Superior temporal gyrus (tissue), 1 donor: Measurements from ENCODE around the gene BEAN1.
"Not testable (repeated sequence)": the region's sequence is repeated elsewhere in the genome, so short reads cannot be mapped to it uniquely, and the experiment has no call there.

Source experiments
- DNase-seq: peaks from one replicate; pipeline ENCODE4 v3.0.0-alpha.2; 2016; ENCODE audit errors: extremely low spot score

BEAN1 gene

DNA sequence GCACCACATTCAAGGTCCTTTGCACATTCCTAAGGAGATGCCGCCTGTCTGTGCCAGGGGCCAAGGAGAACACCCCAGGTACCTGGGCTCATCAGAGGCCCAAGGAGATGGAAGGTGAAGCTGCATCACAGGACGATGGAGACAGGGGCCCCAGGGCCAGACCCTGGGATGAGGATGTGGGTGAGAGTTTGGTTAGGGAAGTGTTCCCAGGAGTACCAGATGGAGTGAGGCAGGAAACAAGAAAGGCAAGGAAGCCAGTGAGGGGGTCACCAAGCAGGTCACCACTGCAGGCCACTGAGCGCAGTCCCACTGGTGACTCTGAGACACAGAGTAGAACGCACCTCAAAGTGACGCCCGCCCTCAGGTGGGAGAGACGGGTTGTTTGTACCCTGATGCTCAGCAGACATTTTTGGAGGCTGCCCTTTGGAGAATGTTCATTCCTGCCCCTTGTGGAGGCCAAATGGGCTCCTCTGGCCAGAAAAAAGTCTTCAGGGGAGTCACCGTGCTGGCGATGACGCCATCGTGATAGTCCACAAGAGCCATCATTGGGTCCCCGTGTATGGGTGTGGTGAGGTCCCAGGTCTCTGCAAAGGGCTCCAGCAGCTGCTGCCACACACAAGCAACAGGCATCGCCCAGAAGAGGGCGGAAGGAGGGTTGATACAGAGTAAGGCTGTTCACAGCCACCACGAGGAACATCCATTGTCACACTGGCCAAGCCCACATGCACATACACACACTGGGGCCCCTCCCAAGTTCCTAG is 57.5 kb downstream of the BEAN1 start:
- DNase-seq = no peak

DNA sequence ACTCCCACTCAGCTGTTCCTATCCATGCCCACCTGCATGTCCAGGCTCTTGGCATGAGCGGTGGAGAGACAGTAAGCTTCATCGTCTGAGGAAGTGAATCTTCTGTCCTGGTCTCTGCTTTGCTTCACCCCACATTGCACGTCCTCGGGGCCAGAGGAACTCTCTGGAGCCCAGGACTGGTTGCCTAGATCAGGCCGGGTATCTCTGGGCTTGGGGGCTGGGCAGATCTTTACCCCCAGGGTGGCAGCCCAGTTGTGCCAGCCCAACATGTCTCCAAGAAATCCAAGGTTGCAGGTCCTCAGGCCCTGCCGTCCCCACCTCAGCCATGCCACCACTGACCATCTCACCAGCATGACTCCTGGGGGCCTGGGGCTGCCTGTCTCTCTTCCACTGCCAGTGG is 58.3 kb downstream of the BEAN1 start:
- DNase-seq = no peak

DNA sequence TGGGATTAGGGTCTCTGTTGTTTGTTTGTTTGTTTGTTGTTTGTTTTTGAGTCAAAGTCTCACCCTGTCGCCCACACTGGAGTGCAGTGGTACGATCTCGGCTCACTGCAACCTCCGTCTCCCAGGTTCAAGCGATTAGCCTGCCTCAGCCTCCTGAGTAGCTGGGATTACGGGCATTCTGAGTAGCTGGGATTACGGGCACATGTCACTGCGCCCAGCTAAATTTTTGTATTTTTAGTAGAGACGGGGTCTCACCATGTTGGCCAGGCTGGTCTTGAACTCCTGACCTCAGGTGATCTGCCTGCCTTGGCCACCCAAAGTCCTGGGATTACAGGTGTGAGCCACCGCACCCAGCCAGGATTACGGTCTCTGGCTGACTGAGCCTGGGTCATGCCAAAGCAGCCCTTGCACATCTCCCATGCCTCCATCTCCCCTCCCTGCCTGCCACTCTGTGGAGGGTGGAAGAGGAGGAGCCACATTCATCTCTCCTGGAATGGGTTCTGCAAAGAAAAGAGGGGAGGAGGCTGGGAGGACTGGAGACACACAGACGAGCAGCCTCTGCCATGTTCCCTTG is 59.2 kb downstream of the BEAN1 start:
- no peak for DNase-seq

DNA sequence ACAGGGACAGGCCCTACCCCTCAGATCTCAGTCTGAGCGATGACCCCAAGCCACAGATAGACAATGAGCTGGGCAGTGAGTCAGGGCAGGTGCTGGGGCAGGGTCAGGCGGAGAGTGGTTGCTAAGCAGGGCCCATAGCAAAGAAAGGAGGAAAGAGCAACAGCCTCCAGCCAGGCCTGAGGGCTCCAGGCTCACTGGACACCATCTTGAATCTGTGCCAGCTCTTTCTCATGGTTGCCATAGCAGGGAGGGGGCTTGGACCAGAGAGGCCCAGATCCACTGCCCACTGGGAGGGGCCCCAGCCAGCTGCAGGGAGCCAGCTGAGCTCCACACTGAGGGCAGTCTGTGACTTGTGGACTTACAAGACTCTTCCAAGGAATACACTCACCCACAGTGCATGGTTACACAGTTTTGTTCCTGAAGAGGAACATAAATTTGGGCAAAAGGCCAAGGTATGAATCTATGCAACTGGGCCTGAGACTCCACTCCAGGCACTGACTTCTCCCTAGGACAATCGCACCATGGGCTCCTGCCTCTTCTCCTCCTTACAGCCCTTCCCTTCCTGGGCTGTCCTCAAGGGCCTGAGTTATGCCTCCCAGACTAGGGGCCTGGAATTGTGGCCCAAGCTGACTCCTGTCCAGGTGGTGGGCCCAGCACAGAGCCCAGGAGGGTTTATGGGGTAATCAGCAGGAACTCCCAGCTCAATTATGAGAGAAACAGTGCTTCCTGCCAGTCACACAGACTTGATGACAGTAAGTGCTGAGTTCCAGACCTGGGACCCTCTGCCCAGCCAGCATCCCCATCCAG is 59.9 kb downstream of the BEAN1 start:
- no peak for DNase-seq

- no peak for DNase-seq
Measured at GRCh38 chr16:66487580-66488275, 60.6 kb downstream of the BEAN1 start.

DNA sequence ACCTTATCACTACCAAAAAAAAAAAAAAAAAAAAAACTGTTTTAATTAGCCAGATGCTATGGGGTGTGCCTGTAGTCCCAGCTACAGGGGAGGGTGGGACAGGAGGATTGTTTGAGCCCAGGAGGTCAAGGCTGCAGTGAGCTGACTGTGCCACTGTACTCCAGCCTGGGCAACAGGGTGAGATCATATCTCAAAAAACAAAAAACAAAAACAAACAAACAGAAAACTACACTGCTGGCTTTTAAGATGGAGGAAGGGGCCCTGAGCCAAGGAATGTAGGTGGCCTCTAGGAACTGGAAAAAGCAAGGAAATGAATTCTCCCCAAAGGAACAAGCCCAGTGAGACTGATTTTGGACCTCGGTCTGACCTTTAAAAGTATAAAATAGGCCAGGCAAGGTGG is 61.4 kb downstream of the BEAN1 start:
- no peak for DNase-seq

- no peak for DNase-seq
Measured at GRCh38 chr16:66489385-66489784, 62.3 kb downstream of the BEAN1 start.

DNA sequence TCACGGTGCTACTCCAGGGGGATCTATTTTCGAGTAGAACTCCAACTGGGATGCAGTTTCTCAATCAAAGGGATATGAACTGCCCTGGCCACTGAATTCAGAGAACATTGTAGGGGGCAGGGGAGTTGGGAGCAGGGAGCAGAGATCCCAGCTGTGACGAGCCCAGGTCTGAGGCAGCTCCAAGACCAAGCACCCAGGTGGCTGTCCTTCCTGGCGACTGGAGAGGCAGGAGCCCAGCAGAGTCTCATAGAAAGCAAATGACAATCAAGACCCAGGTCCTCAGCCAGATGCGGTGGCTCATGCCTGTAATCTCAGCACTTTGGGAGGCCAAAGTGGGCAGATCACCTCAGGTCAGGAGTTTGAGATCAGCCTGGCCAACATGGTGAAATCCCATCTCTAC is 62.7 kb downstream of the BEAN1 start:
- no peak for DNase-seq

DNA sequence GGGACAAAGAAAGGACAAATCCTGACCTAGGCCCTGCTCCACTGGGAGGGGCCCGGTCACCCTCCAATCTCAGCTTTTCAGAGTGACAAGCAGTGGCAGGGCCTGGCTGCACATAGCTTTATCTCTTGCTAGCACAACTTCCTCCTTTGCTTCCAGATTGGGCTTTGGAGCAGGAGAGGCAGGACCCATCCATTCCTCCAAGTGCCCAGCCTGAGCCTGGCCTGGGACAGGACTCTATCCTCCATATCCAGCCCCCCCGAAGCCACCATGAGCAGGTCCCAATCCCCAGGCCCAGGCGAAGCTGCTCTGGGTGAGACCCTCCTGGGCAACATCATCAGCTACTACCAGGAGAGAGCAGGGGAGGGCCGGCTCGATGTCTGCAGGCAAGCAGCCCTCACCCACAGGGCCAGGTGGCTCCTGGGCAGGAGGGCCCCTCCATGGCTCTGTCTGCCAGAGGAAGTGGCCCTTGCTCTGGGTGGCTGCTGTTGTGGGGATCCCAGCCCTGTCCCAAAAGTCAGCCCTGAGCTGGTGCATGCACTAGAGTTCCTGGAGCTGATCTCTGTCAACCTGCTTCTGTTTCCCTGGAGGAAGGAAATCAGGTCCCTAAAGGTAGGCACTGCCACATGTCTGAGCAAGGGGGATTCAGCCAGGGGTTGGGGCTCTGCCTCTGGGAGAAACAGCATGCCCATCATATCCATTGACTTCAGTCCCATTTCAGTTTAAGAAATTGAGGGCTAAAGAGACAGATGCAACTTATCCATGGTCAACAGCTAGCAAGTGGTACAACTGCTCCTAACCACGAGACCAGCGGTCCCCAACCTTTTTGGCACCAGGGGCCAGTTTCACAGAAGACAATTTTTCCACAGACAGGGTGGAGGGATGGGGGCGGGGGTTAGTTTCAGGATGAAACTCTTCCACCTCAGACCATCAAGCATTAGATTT is 64.0 kb downstream of the BEAN1 start:
- DNase-seq = no peak

GRCh38 chr16:66491716-66492064 is 64.6 kb downstream of the BEAN1 start:
- no peak for DNase-seq

GRCh38 chr16:66493490-66494401 is 66.7 kb downstream of the BEAN1 start:
- DNase-seq = no peak

- DNase-seq = no peak
Measured at GRCh38 chr16:66494916-66495315, 67.8 kb downstream of the BEAN1 start.

DNA sequence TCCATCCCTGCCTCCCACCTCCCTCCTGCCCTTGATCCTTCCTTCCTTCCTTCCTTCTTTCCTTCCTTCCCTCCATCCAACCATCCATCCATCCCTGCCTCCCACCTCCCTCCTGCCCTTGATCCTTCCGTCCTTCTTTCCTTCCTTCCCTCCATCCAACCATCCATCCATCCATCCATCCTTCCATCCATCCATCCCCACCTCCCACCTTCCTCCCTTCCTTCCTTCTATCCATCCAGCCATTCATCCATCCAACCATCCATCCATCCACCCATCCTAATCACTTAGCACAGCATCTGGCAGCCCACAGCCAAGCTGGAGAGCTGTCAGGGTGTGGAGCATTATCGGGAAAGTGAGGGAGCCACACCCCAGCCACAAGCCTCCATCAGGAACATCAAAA is 68.3 kb downstream of the BEAN1 start:
- no peak for DNase-seq

DNA sequence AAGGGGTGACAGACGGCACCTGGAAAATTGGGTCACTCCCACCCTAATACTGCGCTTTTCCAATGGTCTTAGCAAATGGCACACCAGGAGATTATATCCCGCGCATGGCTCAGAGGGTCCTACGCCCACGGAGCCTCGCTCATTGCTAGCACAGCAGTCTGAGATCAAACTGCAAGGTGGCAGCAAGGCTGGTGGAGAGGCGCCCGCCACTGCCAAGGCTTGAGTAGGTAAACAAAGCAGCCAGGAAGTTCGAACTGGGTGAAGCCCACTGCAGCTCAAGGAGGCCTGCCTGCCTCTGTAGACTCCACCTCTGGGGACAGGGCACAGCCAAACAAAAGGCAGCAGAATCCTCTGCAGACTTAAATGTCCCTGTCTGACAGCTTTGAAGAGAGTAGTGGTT is 69.1 kb downstream of the BEAN1 start:
- DNase-seq = not testable (repeated sequence)

- DNase-seq = not testable (repeated sequence)
Measured at GRCh38 chr16:66497921-66498320, 70.8 kb downstream of the BEAN1 start.

- DNase-seq = not testable (repeated sequence)
Measured at GRCh38 chr16:66501563-66501962, 74.5 kb downstream of the BEAN1 start.

DNA sequence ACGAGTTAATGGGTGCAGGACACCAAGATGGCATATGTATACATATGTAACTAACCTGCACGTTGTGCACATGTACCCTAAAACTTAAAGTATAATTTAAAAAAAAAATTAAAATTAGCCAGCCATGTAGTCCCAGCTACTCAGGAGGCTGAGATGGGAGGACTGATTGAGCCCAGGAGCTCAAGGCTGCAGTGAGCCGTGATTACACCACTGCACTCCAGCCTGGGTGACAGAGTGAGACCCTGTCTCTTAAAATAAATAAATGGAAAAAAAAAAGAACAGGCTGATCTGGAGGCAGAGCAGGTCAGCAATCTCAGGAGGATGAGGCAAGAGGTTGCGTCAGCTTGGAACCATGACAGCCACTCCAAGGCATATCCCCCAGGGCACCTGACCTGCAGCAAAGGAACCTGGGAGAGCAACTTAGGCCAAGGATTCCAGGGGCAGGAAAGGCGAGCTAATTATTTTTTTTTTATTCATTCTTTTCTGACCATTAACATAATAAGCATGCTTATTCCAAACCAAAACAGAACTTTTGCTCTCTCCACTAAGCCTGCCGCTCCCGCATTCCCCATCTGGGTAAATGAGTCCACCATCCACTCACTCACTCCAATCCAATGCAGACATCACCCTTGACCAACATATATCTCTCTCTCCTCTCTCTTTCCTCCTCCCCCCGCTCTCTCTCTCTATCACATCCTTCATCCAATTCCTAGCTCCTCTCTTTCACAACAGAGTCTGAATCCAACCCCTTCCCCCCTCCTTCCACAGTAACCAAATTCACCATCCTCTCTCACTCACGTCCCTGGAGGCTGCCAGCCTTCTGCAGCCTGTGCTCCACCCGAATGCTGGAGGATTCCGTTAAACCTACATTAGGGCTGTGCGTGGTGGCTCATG is 75.2 kb downstream of the BEAN1 start:
- no peak for DNase-seq

- DNase-seq = peak; percentile 63
Measured at GRCh38 chr16:66503030-66503429, 75.9 kb downstream of the BEAN1 start.

GRCh38 chr16:66503612-66504011 is 76.5 kb downstream of the BEAN1 start:
- DNase-seq = no peak
